PFSK-1 (cell line): Measurements from ENCODE around the gene HS6ST3.

Experiments used
- FOXP2 ChIP-seq: optimal IDR thresholded peaks from 2 replicates; pipeline ENCODE3; 2011; ENCODE audit warnings: borderline replicate concordance, control low read depth, inconsistent platforms; ENCODE audit not compliant: insufficient read depth; ENCODE audit errors: extremely low read length, extremely low read depth
- POLR2AphosphoS5 ChIP-seq: IDR thresholded peaks from 2 replicates; pipeline ENCODE4 v1.6.1; 2012; ENCODE audit warnings: low read depth, mild to moderate bottlenecking, control low read depth, low read length, moderate library complexity
- SIN3A ChIP-seq: IDR thresholded peaks from 2 replicates; pipeline ENCODE4 v1.6.1; 2012; ENCODE audit warnings: mild to moderate bottlenecking, low read length, moderate library complexity, borderline replicate concordance; ENCODE audit not compliant: insufficient read depth
- TAF1 ChIP-seq: IDR thresholded peaks from 2 replicates; pipeline ENCODE4 v1.6.1; 2012; ENCODE audit warnings: low read length, control low read depth, borderline replicate concordance; ENCODE audit not compliant: insufficient read depth
- TF ChIP-seq, protein P1 (sequence below), 2 experiments: IDR thresholded peaks; 2 replicates each; pipeline versions ENCODE4 v1.6.1 to v1.8.0; 2011 to 2012; ENCODE audit warnings: low read depth in 2 of 2, low read length in 2 of 2, control low read depth in 1 of 2, inconsistent platforms in 1 of 2, mild to moderate bottlenecking in 1 of 2, moderate library complexity in 1 of 2; ENCODE audit not compliant: insufficient read depth in 1 of 2

DNA sequence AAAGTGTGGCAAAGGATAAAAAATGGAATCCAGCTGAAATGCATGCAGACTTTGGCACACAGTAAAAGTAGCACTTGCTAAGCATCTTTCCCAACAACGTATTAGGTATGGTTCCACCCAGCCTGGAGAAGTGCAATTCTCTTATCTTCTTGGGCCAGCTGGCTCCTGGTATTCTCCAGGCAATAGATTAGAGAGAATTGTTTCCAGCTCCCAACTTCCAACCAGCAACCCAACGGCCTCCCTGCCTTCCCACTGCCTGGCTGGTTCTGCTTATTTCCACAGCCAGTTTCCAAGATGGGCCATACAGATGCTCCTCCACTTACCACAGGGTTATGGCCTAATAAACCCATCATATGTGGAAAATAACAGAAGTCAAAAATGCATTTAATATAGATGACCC is 771.0 kb downstream of the HS6ST3 start:
- TF ChIP-seq TAF1: no peak
- no peak for TF ChIP-seq POLR2AphosphoS5
- TF ChIP-seq, protein P1, sequence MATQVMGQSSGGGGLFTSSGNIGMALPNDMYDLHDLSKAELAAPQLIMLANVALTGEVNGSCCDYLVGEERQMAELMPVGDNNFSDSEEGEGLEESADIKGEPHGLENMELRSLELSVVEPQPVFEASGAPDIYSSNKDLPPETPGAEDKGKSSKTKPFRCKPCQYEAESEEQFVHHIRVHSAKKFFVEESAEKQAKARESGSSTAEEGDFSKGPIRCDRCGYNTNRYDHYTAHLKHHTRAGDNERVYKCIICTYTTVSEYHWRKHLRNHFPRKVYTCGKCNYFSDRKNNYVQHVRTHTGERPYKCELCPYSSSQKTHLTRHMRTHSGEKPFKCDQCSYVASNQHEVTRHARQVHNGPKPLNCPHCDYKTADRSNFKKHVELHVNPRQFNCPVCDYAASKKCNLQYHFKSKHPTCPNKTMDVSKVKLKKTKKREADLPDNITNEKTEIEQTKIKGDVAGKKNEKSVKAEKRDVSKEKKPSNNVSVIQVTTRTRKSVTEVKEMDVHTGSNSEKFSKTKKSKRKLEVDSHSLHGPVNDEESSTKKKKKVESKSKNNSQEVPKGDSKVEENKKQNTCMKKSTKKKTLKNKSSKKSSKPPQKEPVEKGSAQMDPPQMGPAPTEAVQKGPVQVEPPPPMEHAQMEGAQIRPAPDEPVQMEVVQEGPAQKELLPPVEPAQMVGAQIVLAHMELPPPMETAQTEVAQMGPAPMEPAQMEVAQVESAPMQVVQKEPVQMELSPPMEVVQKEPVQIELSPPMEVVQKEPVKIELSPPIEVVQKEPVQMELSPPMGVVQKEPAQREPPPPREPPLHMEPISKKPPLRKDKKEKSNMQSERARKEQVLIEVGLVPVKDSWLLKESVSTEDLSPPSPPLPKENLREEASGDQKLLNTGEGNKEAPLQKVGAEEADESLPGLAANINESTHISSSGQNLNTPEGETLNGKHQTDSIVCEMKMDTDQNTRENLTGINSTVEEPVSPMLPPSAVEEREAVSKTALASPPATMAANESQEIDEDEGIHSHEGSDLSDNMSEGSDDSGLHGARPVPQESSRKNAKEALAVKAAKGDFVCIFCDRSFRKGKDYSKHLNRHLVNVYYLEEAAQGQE (IDR thresholded peaks at IDR 0.05; ENCODE audit: insufficient read depth in 1 of 2, low read depth in 2 of 2, low read length in 2 of 2): no peak
- TF ChIP-seq SIN3A: no peak
- no peak for TF ChIP-seq FOXP2
